Stimulated activated CD8-positive, alpha-beta memory T cell treated with anti-CD3 and anti-CD28 coated beads, Interleukin-7, amount 100 ng/mL, for 4 hours (primary cell): ENCODE measurements around the gene PLN.

Experiments used
- DNase-seq, 2 donors: peaks; one replicate each; pipeline ENCODE4 v3.0.0-alpha.2; 2020; ENCODE audit warnings: low read depth in 2 of 2

PLN gene

DNA sequence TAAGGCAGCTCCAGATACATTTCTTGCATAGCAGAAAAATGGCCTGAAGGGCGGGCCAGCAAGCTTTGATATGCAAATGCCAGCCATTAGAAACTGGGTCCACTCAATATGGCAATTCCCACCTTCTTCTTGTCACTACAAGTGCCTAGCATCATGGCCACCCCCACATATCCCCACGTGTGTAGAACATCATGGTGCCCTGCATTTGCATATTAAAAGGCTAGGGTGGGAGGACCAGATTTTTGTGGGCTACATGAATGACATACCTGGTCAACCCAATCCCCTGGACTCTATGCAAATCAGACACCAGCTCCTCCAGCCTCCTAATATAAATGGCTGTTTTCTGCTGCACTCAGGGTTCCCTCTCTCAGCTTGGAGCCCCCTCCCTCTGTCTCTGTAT, 31.7 kb downstream of the PLN start:
- DNase-seq = no peak

GRCh38 chr6:118580585-118581419, 32.7 kb downstream of the PLN start:
- DNase-seq = no peak

DNA sequence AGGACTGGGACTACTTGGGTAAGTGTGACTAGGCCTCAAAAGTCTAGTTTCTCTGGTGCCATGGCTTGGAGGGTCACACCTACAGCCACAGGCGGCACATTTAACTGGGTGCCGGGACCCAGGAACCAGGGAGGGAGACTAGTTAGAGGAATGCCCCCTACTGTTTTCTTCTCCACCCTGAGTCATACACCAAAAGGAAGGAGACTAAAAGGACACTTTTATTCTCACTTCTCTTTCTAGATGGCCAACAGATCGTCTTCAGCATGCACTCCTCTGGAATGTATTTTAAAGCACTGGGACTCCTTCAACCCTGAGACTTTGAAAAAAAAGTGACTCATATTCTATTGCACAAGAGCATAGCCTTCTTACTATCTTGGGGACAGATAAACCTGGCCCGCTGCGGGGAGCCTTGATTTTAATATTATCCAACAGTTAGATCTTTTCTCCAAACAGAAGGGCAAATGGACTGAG, 33.4 kb downstream of the PLN start:
- no peak for DNase-seq

DNA sequence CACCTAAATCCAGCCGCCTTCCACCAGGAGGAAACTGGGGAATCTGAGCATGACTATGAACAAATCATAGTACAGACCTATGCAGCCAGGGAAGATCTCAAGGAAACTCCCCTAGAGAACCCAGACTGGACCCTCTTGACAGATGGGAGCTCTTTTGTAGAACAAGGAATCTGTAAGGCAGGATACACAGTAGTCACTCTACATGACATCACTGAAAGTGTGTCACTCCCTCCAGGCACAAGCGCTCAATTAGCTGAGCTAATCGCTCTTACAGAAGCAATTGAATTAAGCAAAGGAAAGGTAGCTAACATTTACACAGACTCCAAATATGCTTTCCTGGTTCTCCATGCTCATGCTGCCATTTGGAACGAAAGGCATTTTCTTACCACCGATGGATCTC, 36.8 kb downstream of the PLN start:
- DNase-seq = no peak

- DNase-seq = no peak
These were observed 38.8 kb downstream of the PLN start for GRCh38 chr6:118586746-118587485.

DNA sequence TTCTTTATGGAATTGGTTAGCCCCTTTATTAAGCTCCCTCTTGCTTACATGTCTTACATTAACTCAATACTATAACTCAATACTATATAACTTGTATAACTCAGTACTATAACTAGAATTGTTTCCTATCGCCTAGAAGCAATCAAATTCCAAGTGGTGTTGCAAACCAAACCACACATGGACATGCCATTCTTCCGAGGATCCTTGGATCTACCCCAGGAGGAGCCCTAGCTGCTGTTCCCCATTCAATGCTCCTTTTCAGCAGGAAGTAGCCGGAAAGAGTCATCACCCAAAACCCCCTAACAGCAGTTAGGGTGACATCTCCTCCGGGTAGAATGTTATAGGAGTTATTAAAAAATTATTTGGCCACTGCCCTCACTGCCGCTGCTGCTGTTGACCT, 40.5 kb downstream of the PLN start:
- no peak for DNase-seq

DNA sequence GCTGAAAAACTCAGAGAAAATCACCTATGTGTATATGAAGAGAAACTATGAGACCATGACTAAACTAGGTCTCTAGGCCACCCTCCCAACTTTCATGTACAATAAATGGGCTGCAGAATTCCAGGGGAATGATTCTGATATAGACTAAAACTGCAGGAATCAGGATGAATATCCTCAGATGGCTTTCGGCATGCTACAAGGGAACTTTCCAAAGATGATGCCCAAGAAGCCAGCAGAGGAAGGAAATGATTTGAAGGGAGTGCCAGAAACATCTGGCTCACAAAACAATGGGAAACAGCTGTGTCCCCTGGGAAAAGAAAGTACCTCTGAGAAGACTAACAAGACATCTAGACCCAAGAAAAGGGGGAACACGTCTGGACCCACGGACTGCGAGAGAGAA, 41.1 kb downstream of the PLN start:
- no peak for DNase-seq

- DNase-seq = no peak
These were observed 41.7 kb downstream of the PLN start for GRCh38 chr6:118589649-118590365.

DNA sequence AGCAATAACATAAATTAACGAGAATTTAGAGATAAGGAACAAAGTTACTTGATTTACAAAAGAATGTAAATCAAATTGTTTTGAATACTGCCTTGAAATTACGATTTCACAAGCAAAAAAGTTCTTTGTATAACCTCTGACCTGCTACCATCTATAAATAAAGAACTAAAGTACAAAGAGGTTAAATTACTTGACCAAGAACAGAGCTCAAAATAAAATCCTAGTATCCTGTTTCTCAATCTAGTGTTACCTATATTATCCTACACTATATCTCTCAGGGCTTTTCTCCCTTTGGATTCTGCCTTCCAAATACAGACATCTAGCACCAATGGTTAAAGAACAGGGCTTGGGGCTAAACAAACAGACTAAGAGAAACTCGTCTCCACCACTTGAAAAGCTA, 43.8 kb downstream of the PLN start:
- no peak for DNase-seq

GRCh38 chr6:118594877-118595276, 46.8 kb downstream of the PLN start:
- DNase-seq = no peak

GRCh38 chr6:118596774-118597320, 48.8 kb downstream of the PLN start:
- no peak for DNase-seq

DNA sequence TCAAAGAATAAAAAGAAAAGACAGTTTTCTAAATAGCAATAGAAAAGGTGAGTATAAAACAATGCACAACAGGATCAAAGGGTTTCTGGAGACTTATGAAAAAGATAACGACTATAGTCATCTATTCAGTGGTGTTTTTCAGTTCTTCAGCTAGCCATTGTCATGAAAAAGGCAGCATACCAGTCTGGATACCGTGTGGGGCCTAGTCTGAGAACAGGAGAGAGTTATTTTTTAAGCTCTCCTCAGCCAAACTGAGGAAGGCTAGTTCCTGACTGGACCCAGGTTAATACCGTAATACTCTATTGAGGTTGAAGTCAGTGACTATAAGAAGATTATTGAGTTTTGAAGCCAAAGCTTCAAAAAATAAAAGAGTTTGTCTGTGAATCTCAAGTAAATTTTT, 49.5 kb downstream of the PLN start:
- no peak for DNase-seq

- no peak for DNase-seq
These were observed 50.2 kb downstream of the PLN start for GRCh38 chr6:118598324-118598723.

DNA sequence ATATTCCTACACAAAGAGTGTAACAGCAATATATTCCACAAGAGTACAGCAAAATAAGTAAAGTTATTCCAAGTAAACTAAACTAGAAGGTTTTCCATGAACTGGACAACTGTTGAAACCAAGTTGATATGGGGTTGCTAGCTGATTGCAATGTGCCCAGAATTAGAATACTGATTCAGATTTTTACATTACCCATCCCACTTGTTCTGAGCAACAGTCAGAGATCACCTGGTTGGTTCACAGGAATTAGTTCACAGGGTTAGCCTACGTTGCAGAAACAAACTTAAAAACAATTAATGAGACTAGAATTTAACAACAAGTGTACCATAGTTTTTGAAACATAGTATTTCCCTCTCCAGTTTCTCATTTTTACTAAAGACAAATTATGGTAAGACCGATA, 54.2 kb downstream of the PLN start:
- no peak for DNase-seq

GRCh38 chr6:118603372-118603771, 55.3 kb downstream of the PLN start:
- no peak for DNase-seq

- DNase-seq = no peak
These were observed 58.2 kb downstream of the PLN start for GRCh38 chr6:118606268-118606667.

DNA sequence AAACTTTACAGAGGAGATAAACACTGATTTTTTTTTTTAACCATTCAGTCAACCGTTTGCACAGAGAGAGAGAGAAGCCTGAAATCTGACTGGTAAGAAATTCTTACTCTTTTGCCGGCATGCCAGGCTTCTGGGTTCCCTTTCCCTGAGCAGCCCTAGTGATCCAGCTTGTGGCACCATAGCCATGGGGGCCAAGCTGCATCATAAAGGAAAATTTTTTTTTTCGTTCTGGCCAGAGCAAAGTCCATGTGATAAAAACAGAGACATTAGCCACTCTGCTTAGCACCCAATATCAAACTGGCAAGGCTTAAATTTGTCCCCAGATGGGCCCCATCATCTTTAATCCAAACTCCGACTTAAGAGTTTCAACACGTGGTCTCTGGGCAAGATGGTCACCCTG, 58.8 kb downstream of the PLN start:
- DNase-seq = no peak
